ENCODE results near the gene SRC.

SRC gene

DNA sequence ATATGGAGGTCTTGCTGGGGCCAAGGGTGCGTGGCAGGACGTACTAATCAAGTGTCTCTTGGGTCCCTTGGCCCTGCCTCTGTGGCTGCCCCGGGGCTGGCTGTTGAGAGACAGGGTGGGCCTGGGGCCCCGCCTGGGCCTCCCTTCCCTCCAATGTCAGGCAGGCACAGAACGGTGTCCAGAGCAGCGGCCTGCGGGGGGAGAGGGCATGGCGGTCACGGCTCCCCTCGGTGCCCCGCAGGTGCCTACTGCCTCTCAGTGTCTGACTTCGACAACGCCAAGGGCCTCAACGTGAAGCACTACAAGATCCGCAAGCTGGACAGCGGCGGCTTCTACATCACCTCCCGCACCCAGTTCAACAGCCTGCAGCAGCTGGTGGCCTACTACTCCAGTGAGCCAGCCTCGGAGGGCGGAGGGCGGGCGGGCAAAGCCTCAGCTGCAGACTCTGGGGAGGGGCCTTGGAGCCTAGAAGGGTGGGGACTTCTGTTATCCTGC lies 50.0 kb downstream of the SRC start:
- no peak for DNase-seq (ENCODE audit: low read depth in 2 of 2)

GRCh38 chr20:37396416-37397075 lies 50.6 kb downstream of the SRC start:
- no peak for DNase-seq (ENCODE audit: low read depth in 2 of 2)

DNA sequence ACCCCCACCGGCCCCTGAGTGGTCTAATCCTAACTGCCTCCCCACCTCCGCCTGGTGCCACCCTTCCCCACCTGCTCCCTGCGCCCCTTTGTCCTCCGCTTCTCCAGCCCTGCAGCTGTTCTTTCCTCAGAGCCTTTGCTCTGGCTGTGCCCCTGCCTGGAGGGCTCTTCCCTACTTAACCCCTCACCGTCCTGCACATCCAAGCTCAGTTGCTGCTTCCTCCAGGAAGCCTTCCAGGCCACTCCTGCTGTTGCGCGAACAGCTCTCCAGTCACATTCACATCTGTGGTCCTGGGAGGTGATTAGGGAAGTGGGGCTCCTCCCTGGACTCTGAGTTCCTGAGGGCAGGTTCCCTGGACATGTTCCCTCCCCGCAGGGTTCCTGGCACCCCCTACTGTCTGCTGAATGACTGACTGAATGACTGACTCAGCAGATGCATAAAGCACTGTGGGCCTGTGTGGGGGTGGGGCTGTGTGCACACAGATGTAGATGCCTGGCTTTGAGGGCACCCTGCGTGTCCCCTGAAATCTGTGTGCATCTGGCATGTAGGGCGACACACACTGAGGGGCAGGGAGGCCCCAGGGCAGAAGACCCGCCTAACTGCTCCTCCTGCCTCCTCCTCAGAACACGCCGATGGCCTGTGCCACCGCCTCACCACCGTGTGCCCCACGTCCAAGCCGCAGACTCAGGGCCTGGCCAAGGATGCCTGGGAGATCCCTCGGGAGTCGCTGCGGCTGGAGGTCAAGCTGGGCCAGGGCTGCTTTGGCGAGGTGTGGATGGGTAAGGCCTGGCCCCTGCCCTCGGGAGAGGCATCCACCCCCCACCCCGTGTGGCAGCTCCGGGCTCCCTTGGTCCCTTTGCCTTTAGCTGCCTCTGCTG lies 51.4 kb downstream of the SRC start:
- no peak for DNase-seq (ENCODE audit: low read depth in 2 of 2)

GRCh38 chr20:37397954-37398749 lies 52.2 kb downstream of the SRC start:
- DNase-seq (ENCODE audit: low read depth in 2 of 2), result no peak

GRCh38 chr20:37398750-37399621 lies 53.0 kb downstream of the SRC start:
- no peak for DNase-seq (ENCODE audit: low read depth in 2 of 2)

DNA sequence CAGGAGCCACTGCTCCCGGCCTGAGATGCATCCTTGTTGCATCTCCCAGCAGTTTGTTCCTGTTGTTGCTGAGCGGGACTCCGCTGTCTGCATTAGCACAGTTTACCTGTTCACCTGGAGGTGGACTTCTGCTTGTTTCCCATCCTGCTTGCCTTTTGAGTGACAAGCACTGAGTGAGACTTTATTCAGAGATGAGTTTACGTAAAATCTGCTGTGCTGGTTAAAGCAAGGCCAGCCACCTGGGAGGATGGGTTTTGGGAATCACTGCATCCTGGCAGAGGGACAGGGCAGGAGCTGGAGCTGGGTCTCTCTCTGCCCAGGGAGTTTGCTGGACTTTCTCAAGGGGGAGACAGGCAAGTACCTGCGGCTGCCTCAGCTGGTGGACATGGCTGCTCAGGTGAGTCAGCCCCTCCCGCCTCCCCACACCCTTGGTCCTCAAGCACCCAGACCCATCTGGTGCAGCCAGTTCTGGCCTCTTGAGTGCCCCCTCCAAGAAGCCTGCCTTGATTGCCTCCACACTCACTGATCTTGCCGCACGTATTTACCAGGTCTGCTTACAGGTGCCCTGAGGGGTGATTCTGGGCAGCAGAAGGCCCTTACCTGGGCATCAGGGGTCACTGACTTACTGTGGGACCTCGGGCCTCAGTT lies 55.5 kb downstream of the SRC start:
- no peak for DNase-seq (ENCODE audit: low read depth in 2 of 2)

DNA sequence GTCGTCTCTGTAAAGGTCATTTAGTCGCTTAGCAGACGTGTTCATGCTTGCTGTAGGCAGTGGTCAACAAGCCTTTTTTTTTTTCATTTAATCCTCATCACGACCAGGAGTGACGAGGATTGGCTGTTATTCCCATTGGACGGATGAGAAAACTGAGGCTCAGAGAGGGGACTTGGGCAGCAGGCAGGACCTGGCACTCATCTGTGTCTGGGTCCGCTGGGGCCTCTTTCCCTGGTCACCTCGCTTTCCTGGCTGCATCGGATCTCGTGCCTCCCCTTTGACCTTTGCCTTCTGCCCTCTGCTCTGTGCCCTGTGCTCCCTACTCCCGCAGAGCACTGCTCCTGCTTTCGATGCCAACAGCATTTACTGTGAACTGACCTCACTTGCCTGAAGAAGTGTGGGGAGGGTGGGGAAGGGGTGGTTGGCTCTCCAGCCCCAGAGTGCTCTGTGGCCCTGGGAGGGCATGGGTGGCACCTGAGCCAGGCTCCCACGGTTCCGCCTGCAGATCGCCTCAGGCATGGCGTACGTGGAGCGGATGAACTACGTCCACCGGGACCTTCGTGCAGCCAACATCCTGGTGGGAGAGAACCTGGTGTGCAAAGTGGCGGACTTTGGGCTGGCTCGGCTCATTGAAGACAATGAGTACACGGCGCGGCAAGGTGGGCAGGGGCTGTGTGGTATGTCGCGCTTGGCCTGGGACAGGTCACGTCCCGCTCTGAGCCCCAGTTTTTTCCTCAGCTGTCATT lies 56.2 kb downstream of the SRC start:
- no peak for DNase-seq (ENCODE audit: low read depth in 2 of 2)

DNA sequence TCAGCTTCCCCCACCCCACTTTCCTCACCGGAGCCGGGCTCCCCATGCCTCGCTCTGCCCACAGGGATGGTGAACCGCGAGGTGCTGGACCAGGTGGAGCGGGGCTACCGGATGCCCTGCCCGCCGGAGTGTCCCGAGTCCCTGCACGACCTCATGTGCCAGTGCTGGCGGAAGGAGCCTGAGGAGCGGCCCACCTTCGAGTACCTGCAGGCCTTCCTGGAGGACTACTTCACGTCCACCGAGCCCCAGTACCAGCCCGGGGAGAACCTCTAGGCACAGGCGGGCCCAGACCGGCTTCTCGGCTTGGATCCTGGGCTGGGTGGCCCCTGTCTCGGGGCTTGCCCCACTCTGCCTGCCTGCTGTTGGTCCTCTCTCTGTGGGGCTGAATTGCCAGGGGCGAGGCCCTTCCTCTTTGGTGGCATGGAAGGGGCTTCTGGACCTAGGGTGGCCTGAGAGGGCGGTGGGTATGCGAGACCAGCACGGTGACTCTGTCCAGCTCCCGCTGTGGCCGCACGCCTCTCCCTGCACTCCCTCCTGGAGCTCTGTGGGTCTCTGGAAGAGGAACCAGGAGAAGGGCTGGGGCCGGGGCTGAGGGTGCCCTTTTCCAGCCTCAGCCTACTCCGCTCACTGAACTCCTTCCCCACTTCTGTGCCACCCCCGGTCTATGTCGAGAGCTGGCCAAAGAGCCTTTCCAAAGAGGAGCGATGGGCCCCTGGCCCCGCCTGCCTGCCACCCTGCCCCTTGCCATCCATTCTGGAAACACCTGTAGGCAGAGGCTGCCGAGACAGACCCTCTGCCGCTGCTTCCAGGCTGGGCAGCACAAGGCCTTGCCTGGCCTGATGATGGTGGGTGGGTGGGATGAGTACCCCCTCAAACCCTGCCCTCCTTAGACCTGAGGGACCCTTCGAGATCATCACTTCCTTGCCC lies 57.4 kb downstream of the SRC start:
- no peak for DNase-seq (ENCODE audit: low read depth in 2 of 2)

DNA sequence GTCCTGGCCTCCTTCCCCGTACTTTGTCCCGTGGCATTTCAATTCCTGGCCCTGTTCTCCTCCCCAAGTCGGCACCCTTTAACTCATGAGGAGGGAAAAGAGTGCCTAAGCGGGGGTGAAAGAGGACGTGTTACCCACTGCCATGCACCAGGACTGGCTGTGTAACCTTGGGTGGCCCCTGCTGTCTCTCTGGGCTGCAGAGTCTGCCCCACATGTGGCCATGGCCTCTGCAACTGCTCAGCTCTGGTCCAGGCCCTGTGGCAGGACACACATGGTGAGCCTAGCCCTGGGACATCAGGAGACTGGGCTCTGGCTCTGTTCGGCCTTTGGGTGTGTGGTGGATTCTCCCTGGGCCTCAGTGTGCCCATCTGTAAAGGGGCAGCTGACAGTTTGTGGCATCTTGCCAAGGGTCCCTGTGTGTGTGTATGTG lies 58.5 kb downstream of the SRC start:
- DNase-seq (ENCODE audit: low read depth in 2 of 2), result no peak

GRCh38 chr20:37405351-37405897 lies 59.5 kb downstream of the SRC start:
- no peak for DNase-seq (ENCODE audit: low read depth in 2 of 2)

DNA sequence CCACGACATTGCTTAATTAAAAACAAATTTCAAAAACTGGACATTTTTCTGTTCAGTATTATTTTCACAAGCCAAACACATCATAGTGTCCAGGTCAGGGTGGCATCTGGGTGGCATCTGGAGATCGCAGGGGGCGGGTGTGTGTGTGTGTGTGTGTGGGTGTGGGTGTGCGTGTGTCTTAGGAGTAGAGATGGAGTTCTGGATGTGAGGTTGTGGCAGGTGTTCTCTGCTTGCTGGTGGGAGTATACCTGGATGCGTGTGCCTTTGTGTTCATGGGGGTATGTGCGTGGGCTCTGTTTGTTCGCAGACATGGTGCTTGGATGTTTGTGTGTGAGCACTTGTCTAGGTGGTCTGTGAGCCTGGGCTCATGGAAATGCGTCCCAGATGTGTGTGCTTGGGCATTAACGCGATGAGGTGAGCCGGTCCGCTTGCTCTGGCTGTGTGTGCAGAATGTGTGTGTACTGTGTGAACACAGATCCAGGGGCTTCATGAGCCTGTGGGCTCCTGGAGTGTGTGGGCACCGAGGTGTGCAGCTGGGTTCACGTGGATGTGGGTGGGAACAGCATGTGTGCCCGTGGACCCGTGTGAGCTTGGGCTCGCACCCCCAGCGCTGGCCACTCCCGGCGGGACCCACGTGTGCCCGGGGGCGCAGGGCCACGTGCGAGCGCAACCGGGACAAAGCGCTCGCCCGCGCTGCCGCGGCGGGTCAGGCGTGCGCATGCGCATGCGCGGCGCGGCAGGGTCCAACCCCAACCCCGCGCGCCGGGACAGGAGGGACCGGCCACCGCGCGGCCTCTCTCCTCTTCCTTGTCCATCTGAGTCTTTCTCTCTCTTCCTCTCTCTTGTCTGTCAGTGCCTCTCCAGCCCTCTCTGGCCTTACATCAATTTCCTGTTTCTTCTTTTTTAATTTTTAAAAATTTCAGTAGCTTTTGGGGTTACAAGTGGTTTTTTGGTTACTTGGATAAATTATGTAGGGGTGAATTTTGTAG lies 60.4 kb downstream of the SRC start:
- peak in 1 of 2 donors; percentile 27 for DNase-seq (ENCODE audit: low read depth in 2 of 2)

GRCh38 chr20:37407019-37407566 lies 61.2 kb downstream of the SRC start:
- DNase-seq (ENCODE audit: low read depth in 2 of 2), result no peak

GRCh38 chr20:37407573-37408002 lies 61.6 kb downstream of the SRC start:
- no peak for DNase-seq (ENCODE audit: low read depth in 2 of 2)

GRCh38 chr20:37408302-37409193 lies 62.6 kb downstream of the SRC start:
- no peak for DNase-seq (ENCODE audit: low read depth in 2 of 2)

GRCh38 chr20:37411408-37412219 lies 65.7 kb downstream of the SRC start:
- DNase-seq (ENCODE audit: low read depth in 2 of 2), result no peak
